HUDEP-2 (cell line): Measurements from ENCODE around the gene GKAP1.
"Not testable (repeated sequence)": the region's sequence is repeated elsewhere in the genome, so short reads cannot be mapped to it uniquely, and the experiment has no call there.

ENCODE experiments used
- DNase-seq, 76 experiments: peaks; one replicate each; lab custom pipeline; 2025; ENCODE audit not compliant: unreplicated experiment in 76 of 76; lab: John Stamatoyannopoulos, UW

Gene GKAP1

GRCh38 chr9:83817356-83818278 lies at the start of gene GKAP1:
TSS of gene GKAP1 (minus strand) at chr9:83817769. CDS start at chr9:83806517, 11,252 bp downstream.
- peak in 73 of 76 experiments; percentile 8 to 79 (median 64) for DNase-seq

DNA sequence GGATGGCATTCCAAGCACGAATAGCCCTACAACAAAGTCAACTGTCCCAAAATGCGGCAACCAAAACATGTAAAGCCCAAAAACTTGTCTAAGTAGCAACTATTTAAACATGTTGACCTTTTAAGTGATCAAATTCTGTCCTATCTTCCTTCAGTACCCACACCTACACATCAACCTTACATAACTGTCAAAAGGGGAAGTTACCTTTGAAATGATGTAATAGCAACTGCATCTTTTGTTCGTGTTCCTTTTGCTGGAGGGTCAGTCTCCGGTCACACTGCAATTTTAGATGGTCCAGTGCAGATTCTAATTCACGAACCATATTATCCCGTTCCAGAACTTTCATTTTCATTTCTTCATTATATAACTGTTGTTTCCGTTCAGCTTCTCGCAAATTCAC lies 32.3 kb upstream of the GKAP1 start:
- not testable (repeated sequence) for DNase-seq

GRCh38 chr9:83837070-83837643 lies 19.6 kb upstream of the GKAP1 start:
- DNase-seq: not testable (repeated sequence)

DNA sequence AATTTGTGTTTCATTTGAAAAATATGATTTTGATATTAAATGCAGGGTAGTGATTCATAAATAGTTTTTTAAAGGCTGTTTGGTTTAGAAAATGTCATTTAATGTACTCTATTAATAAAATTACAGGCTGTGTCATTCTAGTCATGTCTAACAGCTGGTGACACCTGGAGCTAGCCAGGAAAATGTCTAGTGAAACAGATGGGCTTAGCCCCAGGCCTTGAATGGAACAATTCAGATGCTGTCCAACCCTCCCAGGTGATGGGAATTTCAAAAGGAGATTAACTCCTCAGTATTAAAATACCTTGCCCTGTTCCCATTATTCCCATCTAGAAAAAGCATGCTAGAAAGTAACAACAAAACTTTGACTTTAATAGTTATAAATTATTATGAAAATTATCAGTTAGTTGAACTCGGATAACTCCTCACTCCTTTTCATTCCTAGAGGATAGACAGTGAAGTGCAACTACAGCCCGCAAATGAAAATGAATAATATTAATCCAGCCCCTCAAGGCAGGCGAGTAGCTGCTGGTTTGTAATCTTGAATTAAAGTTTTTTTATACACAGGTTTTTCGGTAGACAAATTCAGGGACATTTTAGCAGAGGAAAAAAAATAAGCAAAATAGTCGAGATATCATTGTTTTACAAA lies 13.0 kb upstream of the GKAP1 start:
- DNase-seq: not testable (repeated sequence)

DNA sequence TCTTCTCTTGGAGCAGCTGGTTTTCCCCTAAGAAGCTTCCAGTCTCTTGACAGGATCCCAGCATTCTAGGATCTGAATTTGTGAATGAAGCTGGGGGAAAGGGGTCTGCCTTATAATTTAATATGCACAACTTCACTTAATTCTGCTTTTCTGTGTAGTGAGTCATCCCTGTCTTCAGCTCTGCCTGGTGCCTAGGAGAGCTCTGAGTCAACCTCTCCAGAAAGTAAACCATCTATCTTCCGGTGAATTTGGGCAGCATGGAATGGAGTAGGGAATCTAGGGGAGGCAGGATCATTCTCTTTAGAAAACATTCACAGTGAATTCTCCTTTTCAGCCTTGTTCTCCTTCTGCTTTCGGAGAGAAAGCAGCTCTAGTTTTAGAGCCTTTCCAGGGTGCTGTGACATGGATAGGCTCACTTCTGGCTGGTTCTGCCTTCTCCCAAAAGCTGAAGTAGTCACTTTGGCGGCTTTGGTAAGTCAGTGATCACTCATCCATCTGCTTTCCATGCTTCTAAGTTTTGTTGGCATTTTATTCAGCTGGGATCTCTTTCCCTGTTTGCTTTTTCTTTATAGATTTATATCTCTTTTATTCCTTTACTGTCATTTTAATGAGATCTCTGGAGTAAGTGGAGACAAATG lies 7.5 kb upstream of the GKAP1 start:
- not testable (repeated sequence) for DNase-seq

GRCh38 chr9:83817011-83817355 lies 586 bp downstream of the GKAP1 start:
- peak in 14 of 76 experiments; percentile 17 to 53 (median 30) for DNase-seq

- not testable (repeated sequence) for DNase-seq
These were observed 2.4 kb downstream of the GKAP1 start for GRCh38 chr9:83815120-83815519.

DNA sequence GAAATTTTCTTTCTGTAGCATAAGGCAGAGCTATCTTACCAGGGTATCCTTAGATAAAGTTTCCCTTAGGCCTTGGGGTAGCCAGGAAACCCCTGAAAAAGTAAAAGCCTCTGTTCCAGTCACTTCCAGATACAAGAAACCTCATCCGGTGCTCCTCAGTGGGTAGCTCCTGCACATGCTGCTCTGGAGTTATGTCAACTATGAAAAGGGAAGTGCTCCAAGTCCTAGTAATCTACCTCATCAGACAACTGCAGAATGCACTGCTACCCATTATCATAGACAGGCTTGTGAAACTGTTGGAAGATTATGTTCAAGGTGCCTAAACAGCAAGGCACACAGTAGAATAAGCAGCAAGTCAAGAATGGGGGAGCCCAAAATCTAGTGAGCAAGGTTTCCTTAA lies 8.4 kb downstream of the GKAP1 start:
- DNase-seq: not testable (repeated sequence)

GRCh38 chr9:83804454-83804853 lies 13.1 kb downstream of the GKAP1 start:
- not testable (repeated sequence) for DNase-seq

DNA sequence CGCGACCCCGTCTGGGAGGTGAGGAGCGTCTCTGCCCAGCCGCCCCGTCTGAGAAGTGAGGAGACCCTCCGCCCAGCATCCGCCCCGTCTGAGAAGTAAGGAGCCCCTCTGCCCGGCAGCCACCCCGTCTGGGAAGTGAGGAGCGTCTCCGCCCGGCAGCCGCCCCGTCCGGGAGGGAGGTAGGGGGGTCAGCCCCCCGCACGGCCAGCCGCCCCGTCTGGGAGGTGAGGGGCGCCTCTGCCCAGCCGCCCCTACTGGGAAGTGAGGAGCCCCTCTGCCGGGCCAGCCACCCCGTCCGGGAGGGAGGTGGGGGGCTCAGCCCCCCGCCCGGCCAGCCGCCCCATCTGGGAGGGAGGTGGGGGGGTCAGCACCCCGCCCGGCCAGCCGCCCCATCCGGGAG lies 13.6 kb downstream of the GKAP1 start:
- not testable (repeated sequence) for DNase-seq

GRCh38 chr9:83800236-83801033 lies 17.1 kb downstream of the GKAP1 start:
- no peak for DNase-seq

DNA sequence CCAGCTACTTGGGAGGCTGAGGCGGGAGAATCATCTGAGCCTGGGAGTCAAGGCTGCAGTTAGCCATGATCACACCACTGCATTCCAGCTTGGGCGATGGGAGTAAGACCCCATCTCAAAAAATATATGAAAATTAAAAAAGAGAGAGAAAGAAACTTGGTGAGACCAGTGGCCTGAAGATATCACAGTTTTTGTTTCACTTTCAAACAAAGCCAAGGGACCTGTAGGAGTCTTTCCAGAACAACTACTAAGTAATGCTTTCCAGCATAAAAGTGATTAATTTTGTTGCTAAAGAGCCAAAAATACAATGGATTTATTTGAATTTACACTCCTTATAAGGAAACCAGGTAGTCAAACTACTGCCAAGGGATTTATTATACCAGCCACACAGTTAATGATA lies 23.5 kb downstream of the GKAP1 start:
- no peak for DNase-seq

DNA sequence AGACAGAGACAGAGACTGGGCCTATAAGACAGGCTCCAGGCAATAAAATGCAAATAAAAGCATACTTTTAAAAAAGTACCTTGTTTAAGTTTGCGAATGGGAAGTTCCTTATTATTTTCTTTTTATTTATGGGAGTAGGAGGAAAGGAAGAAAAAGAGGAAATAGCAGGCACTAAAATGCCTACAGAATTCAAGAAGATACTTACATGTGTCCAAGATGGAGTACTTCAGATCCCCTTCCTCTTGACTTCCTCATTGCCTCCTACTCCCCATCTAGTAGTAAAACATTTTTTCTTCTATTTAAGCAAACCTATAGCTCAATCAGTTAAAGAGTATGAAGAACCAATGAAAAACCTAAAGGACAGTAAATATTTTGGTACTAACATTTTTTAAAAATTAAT lies 24.8 kb downstream of the GKAP1 start:
- DNase-seq: no peak

- DNase-seq: no peak
These were observed 39.4 kb downstream of the GKAP1 start for GRCh38 chr9:83778164-83778563.

DNA sequence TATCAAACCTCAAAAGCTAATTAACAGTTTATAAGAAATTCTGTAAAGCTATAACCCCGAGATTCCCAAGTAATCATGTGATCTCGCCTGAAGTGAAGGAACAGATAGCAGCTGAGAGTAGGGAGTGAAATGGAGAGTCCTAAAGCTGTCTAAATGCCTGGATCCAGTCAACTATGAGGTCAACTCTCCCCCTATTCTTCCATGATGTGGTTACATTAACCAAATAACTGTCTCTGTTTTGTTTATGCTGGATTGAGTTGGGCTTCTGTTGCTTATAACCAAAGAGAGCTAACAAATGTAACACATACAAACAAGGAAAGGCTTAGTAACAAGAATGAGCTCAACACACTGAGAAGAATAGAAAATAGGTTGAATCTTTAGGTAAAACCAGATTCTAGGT lies 41.6 kb downstream of the GKAP1 start:
- DNase-seq: no peak

GRCh38 chr9:83772860-83773259 lies 44.7 kb downstream of the GKAP1 start:
- DNase-seq: no peak

- no peak for DNase-seq
These were observed 52.2 kb downstream of the GKAP1 start for GRCh38 chr9:83765376-83765775.

DNA sequence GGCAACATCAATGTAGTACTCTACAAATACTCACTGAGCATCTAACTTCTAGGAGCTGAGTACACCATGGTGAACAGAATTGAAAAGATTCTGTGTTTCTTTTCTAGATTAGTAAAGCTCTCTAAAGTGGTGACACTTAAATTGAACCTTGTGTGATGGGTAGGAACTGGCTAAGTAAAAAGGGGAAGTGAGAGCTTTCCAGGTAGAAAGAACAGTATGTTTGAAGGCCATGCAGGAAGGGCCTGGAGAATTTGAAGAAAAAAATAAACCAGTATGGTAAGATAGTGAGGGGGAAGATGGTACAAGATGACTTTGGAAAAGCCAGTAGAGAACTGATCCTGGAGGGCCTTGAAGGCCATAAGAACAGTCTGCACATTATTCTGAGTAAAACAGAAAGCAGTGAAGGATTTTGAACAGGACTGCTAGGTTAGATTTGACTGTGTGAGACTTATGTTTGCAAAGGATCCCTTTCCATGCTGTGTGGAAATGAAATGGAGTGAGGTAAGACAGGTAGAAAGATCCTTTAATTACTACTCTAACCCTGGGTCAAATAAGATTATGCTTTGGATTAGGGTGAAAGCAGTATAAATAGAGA lies 63.1 kb downstream of the GKAP1 start:
- DNase-seq: no peak

- DNase-seq: no peak
These were observed 67.9 kb downstream of the GKAP1 start for GRCh38 chr9:83749706-83750105.

DNA sequence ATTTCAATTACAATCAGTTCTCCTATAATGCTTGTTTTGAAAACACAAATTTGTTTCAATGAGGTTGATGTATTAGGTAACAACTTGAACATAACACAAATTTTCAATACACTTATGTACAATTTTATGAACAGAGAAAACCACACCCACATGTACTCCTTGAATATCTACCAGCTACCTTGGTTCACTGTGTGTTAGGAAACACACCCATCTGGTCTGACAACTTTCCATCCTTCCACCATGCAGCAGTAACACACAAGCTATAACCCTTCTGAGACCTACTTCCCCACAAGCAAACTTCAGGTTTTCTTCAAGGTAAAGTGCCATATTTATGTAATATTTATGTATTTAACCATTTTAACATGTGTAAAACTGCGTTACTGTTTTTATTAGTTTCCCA lies 73.4 kb downstream of the GKAP1 start:
- no peak for DNase-seq
